ENCODE measurements around the gene SLFN11. TPM values are rescaled to one million over a fixed set of nuclear protein-coding genes. Genes with fewer than 3 reads are reported as not detected.
"Not testable (repeated sequence)": the region's sequence is repeated elsewhere in the genome, so short reads cannot be mapped to it uniquely, and the experiment has no call there.

The SLFN11 gene
- total and polyA plus RNA-seq, 11 donors, result 6.4 to 46.0 (median 16.1) TPM

- H3K4me3 ChIP-seq, result no peak overlapping the region
- no peak for DNase-seq
- no peak for TF ChIP-seq CTCF (IDR thresholded peaks at IDR 0.05)
- TF ChIP-seq POLR2A (IDR thresholded peaks at IDR 0.05), result no peak
- 89 to 93% (median 91%) methylated on average over 26 of the region's 26 CpGs for WGBS, 4 donors
- peaks cover 0 to 66% (median 50%) of the 10 kb centered on the region in 9 donors for H3K36me3 ChIP-seq
- no peak for ATAC-seq
- intact Hi-C loops (cut with DNase I), result no loop called here
- no peaks in the 10 kb centered on the region for H3K9me3 ChIP-seq
- H3K27ac ChIP-seq, result no peak overlapping the region
- H3K27me3 ChIP-seq, result no peaks in the 10 kb centered on the region
- no peaks in the 10 kb centered on the region for H3K4me1 ChIP-seq
Observed at GRCh38 chr17:35407531-35407930, 34.1 kb upstream of the SLFN11 start.

DNA sequence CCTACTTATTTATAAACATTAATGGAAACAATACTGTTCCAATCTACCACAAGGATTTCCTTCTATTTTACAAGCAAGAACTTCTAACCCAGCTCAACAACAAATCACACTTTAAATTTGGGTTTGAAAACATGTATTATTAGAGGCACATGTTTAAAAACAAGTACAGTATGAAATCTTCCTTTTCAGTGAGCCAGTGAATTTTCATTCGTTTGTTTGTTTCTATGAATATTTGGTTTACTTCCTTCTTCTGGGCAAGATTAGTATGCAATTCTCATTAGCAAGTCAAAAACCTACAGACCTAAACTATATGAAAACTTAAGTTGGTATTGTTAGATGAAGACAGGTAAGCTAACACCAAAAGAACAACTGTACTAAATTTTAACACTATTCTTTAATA is 33.1 kb upstream of the SLFN11 start:
- H3K4me1 ChIP-seq, result no peaks in the 10 kb centered on the region
- no peak overlapping the region for H3K27ac ChIP-seq
- TF ChIP-seq CTCF (IDR thresholded peaks at IDR 0.05) (no peak), POLR2A (IDR thresholded peaks at IDR 0.05) (no peak)
- 71 to 100% (median 83%) methylated on average over 1 of the region's 1 CpG for WGBS, 4 donors
- ATAC-seq, result no peak
- H3K9me3 ChIP-seq, result no peaks in the 10 kb centered on the region
- H3K27me3 ChIP-seq, result no peaks in the 10 kb centered on the region
- no peak overlapping the region for H3K4me3 ChIP-seq
- peaks cover 0 to 56% (median 40%) of the 10 kb centered on the region in 9 donors for H3K36me3 ChIP-seq
- no peak for DNase-seq
- intact Hi-C loops (cut with DNase I), result no loop called here

GRCh38 chr17:35404360-35404759 is 30.9 kb upstream of the SLFN11 start:
- H3K36me3 ChIP-seq, result peaks cover 0 to 34% (median 18%) of the 10 kb centered on the region in 9 donors
- no peak for TF ChIP-seq POLR2A (IDR thresholded peaks at IDR 0.05)
- TF ChIP-seq CTCF (IDR thresholded peaks at IDR 0.05), result no peak
- H3K27ac ChIP-seq, result no peak overlapping the region
- ATAC-seq (no peak), DNase-seq (no peak)
- H3K27me3 ChIP-seq, result no peaks in the 10 kb centered on the region
- intact Hi-C loops (cut with DNase I), result no loop called here
- WGBS, 4 donors, result 84 to 97% (median 92%) methylated on average over 1 of the region's 1 CpG
- H3K4me3 ChIP-seq, result no peak overlapping the region
- H3K9me3 ChIP-seq, result no peaks in the 10 kb centered on the region
- no peaks in the 10 kb centered on the region for H3K4me1 ChIP-seq

DNA sequence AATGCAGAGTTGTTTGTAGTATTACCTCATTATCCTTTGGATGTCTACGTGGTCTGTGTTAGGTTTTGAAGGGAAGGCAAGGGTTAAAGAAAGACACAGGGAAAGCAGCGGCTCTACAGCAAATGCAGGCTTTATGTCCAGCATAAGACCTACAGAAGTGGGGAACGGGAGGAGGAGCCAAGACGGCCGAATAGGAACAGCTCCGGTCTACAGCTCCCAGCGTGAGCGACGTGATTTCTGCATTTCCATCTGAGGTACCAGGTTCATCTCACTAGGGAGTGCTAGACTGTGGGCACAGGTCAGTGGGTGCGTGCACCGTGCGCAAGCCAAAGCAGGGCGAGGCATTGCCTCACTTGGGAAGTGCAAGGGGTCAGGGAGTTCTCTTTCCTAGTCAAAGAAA is 20.4 kb upstream of the SLFN11 start:
- DNase-seq, result not testable (repeated sequence)

DNA sequence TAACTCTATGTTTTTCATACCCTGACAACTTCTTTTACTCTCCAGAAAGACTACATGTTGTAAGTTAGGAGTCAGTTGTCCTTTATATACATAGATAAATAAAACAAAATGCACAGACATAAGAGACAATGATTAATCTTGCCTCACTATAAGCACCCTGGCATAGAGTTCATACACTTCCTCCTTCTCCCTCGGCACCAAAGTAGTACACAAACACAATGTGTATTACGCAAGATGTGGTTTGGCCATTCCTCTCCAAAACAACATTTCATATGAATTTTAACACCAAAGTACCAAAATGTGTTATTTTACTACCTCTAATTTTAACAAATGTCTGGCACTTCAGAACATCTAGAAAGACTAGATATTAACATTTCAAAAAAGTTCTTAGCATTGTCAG is 17.2 kb upstream of the SLFN11 start:
- WGBS, 4 donors, result 48 to 51% (median 50%) methylated on average over 2 of the region's 2 CpGs
- intact Hi-C loops (cut with DNase I), result no loop called here

More for the DNA sequence above, 20.4 kb upstream of the SLFN11 start:
- ATAC-seq; H3K36me3 ChIP-seq; intact Hi-C loops (cut with DNase I); H3K27me3 ChIP-seq; H3K9me3 ChIP-seq; H3K4me3 ChIP-seq; H3K27ac ChIP-seq: not testable (repeated sequence)
- 92 to 94% (median 92%) methylated on average over 13 of the region's 13 CpGs for WGBS, 4 donors
- H3K4me1 ChIP-seq, result peaks cover 0 to 12% (median 0%) of the 10 kb centered on the region in 12 donors

More for the DNA sequence above, 17.2 kb upstream of the SLFN11 start:
- H3K36me3 ChIP-seq, result no peaks in the 10 kb centered on the region
- peaks cover 0 to 12% (median 0%) of the 10 kb centered on the region in 12 donors for H3K4me1 ChIP-seq
- H3K9me3 ChIP-seq, result peaks cover 0 to 6% (median 0%) of the 10 kb centered on the region in 12 donors
- no peaks in the 10 kb centered on the region for H3K27me3 ChIP-seq
- no peak for ATAC-seq
- H3K27ac ChIP-seq, result no peak overlapping the region
- no peak overlapping the region for H3K4me3 ChIP-seq
- no peak for TF ChIP-seq CTCF (IDR thresholded peaks at IDR 0.05)
- TF ChIP-seq POLR2A (IDR thresholded peaks at IDR 0.05), result no peak
- no peak for DNase-seq
